KBM-7 (cell line): ENCODE results near the gene IRGQ.
"Not testable (repeated sequence)": the region's sequence is repeated elsewhere in the genome, so short reads cannot be mapped to it uniquely, and the experiment has no call there.

Source experiments
- DNase-seq: peaks from one replicate; pipeline ENCODE4 v3.0.0-alpha.2; 2015
- in situ Hi-C: fragments of 300-500 bp; cut with MboI; formaldehyde crosslinking; loops from 2 replicates; pipeline ENCODE4 v1.14.3; 2020; ENCODE audit warnings: low sequenced_read_pairs, low pct_unique_long_range_greater_than_20kb, mixed read lengths

IRGQ gene

GRCh38 chr19:43552616-43553015 lies 43.3 kb downstream of the IRGQ start:
- in situ Hi-C loops = no loop called here

GRCh38 chr19:43552198-43552450 lies 43.8 kb downstream of the IRGQ start:
- in situ Hi-C loops = no loop called here

More at GRCh38 chr19:43552616-43553015, 43.3 kb downstream of the IRGQ start:
- DNase-seq = no peak

DNA sequence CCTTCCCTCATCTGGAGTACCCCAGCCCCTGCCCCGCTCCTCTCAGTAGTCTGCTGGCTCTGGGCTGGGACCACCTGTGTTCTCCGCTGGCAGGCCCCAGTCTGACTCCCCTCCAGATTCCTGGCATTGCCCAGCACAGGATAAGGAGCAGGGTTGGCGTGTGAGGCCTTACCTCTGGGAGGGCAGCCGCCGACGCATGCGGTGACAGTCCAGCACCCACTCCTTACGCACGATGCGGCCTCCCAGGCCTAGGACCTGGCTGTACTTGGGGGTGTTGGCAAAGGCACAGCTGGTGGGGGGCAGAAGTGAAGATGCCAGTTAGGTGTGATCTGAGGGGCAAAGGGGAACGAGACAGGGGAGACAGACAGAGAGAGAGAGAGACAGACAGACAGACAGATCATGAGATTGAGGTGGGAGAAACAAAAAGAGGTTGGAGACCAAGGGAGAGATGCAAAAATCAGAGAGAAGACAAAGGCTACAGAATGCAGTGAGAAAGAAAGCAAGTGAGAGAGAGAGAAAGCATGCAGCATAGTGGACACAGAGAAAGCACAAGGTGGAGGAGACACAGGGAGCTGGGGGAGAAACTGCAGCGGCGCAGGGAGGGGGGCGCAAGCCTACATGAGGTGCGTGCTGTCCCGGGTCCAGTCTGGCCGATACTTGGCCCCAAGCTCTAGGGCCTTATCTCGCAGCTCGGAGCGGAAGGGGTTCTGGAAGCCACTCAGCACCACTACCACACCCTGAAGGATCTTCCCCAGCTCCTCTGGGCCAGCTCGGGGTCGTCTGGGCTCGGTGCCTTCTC lies 44.3 kb downstream of the IRGQ start:
- in situ Hi-C loops = no loop called here
- no peak for DNase-seq

More at GRCh38 chr19:43552198-43552450, 43.8 kb downstream of the IRGQ start:
- DNase-seq = no peak

GRCh38 chr19:43548706-43549105 lies 47.2 kb downstream of the IRGQ start:
- in situ Hi-C loops = no loop called here

GRCh38 chr19:43547926-43548325 lies 48.0 kb downstream of the IRGQ start:
- in situ Hi-C loops, DNase-seq: not testable (repeated sequence)

More at GRCh38 chr19:43548706-43549105, 47.2 kb downstream of the IRGQ start:
- DNase-seq = no peak

GRCh38 chr19:43546581-43546980 lies 49.4 kb downstream of the IRGQ start:
- in situ Hi-C loops = no loop called here

DNA sequence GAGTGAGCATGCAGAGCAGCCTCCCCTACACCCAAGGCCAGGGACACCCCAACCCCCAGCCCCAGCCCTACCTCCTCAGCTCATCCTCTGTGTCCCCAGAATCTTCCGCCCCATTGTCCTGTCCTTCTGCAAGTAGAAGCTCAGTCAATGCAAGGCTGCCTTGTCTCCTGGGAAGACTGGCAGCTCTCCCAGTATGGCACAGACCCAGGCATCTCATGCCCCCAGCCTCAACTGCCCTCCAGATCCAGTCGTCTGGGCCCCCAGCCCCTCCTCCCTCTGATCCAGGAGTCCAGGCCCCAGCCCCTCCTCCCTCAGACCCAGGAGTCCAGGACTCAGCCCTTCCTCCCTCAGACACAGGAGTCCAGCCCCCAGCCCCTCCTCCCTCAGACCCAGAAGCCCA lies 50.0 kb downstream of the IRGQ start:
- in situ Hi-C loops = no loop called here
- DNase-seq = no peak

More at GRCh38 chr19:43546581-43546980, 49.4 kb downstream of the IRGQ start:
- no peak for DNase-seq

GRCh38 chr19:43545276-43545675 lies 50.7 kb downstream of the IRGQ start:
- DNase-seq = no peak
- in situ Hi-C loops = no loop called here

DNA sequence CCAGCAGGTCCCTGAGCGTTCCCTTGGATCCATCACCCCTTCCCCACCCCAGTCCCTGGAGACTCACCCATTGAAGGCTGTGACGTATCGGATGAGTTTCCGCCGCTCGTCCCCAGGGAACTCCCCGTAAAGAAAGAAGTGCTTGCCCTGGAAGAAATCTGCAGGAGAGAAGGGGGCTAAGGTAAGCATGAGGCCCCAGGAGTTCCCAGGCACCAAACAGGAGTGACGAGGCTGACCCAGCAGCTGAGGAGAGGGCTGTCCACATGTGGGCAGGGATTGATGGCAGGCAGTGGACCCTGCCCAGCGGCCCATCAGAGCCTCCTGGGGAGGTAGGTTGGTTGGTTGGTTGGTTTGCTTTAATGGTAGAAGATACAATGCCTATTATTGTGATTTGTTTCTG lies 51.9 kb downstream of the IRGQ start:
- DNase-seq = no peak
- in situ Hi-C loops = no loop called here

DNA sequence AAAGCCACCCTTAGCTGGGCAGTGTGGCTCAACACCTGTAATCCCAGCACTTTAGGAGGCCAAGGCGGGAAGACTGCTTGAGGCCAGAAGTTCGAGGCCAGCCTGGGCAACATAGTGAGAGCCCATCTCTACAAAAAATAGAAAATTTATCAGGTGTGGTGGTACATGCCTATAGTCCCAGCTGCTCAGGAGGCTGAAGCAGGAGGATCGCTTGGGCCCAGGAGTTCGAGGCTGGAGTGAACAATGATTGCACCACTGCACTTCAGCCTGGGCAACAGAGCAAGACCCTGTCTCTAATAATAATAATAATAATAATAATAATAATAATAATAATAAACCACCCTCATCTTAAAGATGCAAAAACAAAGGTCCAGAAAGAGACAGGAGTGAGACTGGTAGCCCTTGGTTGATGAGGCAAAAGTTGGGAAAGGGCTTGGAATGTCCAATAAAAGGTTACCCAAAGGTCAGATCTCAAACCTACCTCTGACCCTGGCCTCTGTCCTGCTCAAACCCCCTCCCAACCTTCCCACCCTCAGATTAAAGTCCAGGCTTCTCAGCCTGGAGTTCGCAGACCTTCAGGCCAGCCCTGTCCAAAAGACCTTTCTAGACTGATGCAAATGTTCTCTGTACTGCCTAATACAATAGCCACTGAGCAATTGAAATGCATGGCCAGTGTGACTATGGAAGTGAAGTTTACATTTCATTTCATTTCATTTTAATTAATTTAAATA lies 53.8 kb downstream of the IRGQ start:
- DNase-seq = no peak
- in situ Hi-C loops = no loop called here

DNA sequence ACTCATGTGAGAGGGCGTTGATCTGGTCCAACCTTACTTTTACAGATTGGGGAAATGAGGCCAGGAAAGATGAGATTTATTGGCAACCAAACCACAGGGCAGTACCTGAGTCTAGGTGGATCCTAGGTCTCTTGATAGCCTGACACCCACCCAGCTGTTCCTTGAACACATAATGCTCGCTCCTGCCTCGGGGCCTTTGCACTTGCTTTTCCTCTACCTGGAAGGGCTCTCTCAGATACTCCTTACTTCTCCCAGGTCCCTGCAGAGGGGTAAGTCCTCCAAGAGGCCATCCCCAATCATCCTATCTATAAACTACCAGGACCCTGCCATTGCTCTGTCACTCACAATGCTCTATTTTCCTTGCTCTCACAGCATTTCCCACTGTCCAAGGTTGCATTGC lies 55.6 kb downstream of the IRGQ start:
- in situ Hi-C loops = no loop called here
- DNase-seq = no peak

DNA sequence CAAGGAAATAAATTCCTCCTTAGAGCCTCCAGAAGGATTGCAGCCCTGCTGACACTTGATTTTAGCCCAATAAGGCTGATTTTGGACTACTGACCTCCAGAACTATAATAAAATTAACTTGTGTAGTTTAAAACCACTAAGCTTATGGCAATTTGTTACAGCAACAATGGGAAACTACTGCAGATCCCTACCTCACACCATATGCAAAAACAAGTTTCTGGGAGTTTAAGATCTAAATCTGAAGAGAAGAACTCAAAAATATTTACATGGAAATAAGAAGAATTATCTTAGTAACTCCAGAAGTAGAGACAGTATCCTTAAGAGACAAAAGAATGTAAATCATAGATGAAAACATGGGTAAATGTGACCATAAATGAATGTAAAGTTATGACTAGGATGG lies 57.0 kb downstream of the IRGQ start:
- in situ Hi-C loops = no loop called here
- DNase-seq = no peak

DNA sequence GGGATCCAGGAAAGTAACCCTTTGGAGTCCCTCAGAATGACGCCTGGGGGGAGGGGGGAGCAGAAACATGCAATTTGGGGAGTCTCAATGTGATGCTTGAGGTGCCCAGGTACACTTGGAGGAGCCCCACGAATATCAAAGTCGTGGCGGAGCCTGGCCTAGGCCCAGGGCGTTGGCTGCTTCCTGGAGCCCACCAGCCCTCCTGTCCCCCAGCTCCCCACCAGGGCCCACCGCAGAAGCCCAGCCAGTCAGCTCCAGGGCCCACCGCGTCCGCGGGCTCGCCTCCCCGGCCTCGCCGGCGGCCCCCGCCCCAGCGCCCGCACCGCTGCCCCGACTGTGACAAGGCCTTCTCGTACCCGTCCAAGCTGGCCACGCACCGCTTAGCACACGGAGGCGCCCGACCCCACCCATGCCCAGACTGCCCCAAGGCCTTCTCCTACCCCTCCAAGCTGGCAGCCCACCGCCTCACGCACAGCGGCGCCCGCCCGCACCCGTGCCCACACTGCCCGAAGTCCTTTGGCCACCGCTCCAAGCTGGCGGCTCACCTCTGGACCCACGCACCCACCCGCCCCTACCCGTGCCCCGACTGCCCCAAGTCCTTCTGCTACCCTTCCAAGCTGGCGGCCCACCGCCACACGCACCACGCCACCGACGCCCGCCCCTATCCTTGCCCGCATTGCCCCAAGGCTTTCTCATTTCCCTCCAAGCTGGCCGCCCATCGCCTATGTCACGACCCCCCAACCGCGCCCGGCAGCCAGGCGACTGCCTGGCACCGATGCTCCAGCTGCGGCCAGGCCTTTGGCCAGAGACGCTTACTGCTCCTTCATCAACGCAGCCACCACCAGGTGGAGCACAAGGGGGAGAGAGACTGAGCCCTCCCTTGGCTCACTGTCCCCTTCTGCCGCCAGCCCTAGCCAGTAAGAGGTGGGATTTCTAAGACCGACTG lies 60.8 kb downstream of the IRGQ start:
- DNase-seq = peak; percentile 33
- in situ Hi-C loops = no loop called here
